Epithelial cell of proximal tubule (primary cell): ENCODE data around the gene DOCK9. TPM values are rescaled to one million over a fixed set of nuclear protein-coding genes. Genes with fewer than 3 reads are reported as not detected.
"Not testable (repeated sequence)": the region's sequence is repeated elsewhere in the genome, so short reads cannot be mapped to it uniquely, and the experiment has no call there.

ENCODE experiments used
- DNase-seq: peaks from one replicate; pipeline ENCODE4 v3.0.0-alpha.2; 2011; ENCODE audit warnings: low read depth
- H3K4me3 ChIP-seq: 2 replicates; pipeline ENCODE4 v1.5.1; 2011; ENCODE audit warnings: low read depth, mild to moderate bottlenecking, low read length
- total RNA-seq: library from RNA; depleted of rRNA; stranded (reverse); fragments of >200 nt; gene quantifications from 2 replicates; pipeline ENCODE4 v1.2.3, GENCODE V29; 2015
- TF ChIP-seq, protein P1 (sequence below): conservative IDR thresholded peaks from 2 replicates; pipeline ENCODE4 v1.5.1; 2012; ENCODE audit warnings: low read depth, mild to moderate bottlenecking, low read length

DOCK9 gene
- total RNA-seq, 1 donor from 2014 or later = 37.6 TPM

DNA sequence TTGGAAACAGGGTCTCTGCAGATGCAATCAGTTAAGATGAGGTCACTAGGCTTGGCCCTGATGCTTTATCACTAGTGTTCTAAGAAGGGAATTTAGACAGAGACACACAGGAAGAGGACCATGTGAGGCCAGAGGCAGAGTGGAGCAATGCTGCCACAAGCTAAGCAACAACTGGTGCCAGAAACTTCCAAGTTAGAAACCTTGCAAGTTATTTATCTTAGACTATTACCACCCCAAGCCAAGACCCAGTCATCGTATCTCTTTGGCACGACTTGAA lies 81.1 kb downstream of the DOCK9 start:
- TF ChIP-seq, protein P1, sequence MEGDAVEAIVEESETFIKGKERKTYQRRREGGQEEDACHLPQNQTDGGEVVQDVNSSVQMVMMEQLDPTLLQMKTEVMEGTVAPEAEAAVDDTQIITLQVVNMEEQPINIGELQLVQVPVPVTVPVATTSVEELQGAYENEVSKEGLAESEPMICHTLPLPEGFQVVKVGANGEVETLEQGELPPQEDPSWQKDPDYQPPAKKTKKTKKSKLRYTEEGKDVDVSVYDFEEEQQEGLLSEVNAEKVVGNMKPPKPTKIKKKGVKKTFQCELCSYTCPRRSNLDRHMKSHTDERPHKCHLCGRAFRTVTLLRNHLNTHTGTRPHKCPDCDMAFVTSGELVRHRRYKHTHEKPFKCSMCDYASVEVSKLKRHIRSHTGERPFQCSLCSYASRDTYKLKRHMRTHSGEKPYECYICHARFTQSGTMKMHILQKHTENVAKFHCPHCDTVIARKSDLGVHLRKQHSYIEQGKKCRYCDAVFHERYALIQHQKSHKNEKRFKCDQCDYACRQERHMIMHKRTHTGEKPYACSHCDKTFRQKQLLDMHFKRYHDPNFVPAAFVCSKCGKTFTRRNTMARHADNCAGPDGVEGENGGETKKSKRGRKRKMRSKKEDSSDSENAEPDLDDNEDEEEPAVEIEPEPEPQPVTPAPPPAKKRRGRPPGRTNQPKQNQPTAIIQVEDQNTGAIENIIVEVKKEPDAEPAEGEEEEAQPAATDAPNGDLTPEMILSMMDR = no peak

DNA sequence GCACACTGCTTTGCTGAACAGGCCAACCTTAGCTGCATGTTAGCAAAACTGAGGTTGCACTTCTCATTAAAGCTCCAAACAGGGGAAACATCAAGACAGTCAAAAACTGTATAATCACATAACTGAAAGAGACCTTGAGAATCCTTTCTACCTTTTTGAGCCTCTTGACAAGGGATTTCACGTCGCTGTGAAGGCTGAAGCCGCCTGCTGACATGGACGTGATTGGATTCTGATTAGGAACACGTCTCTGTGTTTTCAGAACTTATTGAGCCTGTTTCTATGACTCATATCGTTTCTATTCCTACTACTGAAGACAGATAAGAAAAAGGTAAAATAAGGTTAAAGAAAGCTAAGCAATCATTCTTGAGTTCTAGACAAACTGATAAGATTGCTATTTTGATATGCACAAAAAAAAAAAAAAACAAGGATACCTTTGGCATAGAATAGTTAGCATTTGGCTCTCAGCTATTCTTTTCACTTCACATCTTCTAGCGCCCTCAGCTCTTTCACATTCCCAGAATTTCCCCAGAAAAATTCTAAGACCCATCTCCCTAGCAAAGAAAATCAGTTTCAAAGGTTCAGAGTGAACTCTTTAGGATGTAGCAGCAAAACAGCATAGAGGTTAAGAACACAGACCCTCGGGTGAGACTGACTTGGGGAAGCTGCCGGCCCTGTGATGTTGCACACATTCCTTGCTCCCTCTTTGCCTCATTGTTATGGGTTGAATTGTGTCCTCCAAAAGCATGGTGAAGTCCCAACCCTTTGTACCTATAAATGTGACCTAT lies 81.6 kb downstream of the DOCK9 start:
- no peak for DNase-seq
- TF ChIP-seq, protein P1 = no peak

More for the DNA sequence above, 81.1 kb downstream of the DOCK9 start:
- H3K4me3 ChIP-seq = no peak overlapping the region
- DNase-seq = no peak

DNA sequence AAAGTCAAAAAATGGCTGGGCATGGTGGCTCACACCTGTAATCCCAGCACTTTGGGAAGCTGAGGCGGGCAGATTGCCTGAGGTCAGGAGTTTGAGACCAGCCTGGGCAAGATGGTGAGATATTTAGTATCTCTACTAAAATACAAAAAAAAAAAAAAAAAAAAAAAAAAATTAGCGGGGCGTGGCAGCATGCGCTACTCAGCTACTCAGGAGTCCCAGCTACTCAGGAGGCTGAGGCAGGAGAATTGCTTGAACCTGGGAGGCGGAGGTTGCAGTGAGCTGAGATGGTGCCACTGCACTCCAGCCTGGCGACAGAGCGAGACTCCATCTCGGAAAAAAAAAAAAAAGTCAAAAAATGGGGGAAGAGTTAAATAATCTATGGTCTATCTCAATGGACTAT lies 83.0 kb downstream of the DOCK9 start:
- DNase-seq, H3K4me3 ChIP-seq: not testable (repeated sequence)

More for the DNA sequence above, 81.6 kb downstream of the DOCK9 start:
- H3K4me3 ChIP-seq = no peak overlapping the region

DNA sequence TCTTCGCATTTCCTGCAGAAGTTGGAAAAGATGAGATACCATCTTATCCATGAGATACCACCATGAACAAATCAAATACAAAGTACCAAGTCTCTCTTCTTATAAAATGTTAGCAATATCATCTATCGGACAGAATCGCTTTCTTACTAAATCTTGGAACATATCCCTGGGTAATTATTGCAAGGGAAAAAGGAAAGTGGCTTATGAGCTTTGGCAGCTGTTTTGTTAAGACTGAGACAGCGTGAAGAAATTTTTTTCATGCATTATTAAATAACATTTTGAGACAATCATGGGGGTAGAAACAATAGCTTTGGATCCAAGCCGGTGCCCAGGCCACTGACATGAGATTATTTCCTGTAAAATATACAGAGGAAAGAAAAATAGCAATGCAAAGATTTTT lies 84.5 kb downstream of the DOCK9 start:
- no peak overlapping the region for H3K4me3 ChIP-seq
- DNase-seq = no peak
- TF ChIP-seq, protein P1 = no peak

DNA sequence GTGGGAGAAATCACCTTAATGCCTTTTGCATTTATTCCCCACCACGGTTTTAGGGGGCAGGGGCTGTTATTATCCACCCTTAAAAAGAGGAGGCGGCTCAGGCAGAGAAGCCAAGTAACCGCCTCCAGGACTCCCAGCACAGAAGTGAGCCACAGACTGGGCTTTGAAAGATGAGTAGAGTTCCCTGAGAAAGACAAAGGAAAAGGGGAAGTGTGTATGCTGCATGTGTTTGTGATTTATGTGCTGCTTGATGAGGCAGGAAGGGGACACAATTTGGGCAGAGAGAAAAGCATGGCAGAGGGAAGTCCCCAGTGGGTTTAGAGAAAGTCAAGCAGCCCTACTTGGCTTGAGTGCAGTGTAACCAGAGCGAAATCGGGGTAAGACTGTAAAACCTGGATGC lies 85.0 kb downstream of the DOCK9 start:
- TF ChIP-seq, protein P1 = no peak

DNA sequence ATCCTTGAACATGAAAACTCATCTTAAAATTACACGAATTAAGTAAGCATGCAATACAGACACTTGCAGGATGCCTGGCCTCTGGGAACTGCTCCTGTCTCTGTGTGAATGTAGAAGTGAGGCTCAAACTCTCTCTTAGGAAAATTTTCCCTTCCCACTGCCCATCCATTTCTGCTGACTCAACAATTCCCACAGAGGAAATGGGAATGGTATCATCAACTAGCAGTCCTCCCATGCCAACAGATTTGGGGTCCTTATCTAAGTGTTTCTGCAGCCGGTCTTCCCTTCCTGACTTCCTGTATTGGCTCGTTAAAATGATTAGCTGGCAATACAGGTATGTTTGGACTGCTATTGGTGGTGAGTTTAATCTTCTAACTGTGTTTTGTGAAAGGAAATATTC lies 85.8 kb downstream of the DOCK9 start:
- no peak overlapping the region for H3K4me3 ChIP-seq
- DNase-seq = no peak
- TF ChIP-seq, protein P1 = no peak

More for the DNA sequence above, 85.0 kb downstream of the DOCK9 start:
- no peak overlapping the region for H3K4me3 ChIP-seq
- DNase-seq = no peak

DNA sequence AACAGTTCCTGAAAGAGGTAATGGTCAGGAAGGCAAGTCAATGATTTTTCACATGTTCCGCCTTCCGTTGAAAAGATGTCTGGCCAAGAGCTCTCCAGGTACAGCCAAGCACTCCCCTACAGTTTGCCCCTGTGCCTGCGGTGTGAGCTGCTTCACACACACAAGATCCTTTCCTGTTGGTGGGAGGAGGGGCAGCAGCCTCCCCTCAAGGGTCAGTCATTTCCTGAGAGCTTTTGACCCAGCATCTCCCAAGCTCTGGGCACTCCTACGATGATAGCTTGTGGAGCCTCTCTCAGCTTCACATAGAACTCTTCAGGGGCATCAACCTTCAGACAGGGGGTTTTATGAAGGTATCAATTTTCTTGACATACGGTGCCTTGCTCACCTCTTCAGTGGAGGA lies 86.9 kb downstream of the DOCK9 start:
- no peak for DNase-seq
- TF ChIP-seq, protein P1 = no peak
- no peak overlapping the region for H3K4me3 ChIP-seq

DNA sequence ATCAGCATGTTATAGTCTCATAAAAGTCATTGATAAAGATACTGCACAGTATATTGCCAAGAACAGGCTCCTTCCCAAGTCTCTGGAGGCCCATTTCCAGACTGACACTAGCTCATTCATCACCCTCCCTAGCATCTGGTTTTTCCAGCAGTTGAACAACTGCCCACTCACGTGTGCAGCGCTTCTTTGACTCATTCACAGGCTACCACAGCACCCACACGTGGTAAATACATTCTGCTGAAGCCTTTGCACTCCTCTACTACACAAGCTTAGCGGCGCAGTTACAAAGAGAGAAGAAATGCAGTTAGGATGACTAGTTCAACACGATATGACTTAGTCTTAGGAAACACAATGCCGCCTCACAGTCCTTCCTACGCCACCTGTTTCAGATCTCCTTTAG lies 87.7 kb downstream of the DOCK9 start:
- peak; percentile 9 for DNase-seq
- H3K4me3 ChIP-seq = no peak overlapping the region
- TF ChIP-seq, protein P1 = no peak
